SK-N-SH (cell line): Measurements from ENCODE around the gene IGFALS. TPM values are rescaled to one million over a fixed set of nuclear protein-coding genes. Genes with fewer than 3 reads are reported as not detected.

Experiments
- CTCF ChIA-PET: fragments of 300-600, 350-600 bp; formaldehyde crosslinking; extraction: SDS; loops from one replicate; lab custom pipeline; 2021; lab: Yijun Ruan, JAX
- POLR2A ChIA-PET: fragments of 350-600 bp; sonication (Branson Sonifier 250); formaldehyde crosslinking; extraction: SDS; loops from one replicate; lab custom pipeline; 2020; ENCODE audit warnings: antibody characterized with exemption, inconsistent platforms; lab: Yijun Ruan, JAX
- DNase-seq: peaks from one replicate; pipeline ENCODE4 v3.0.0; 2012
- H2AFZ ChIP-seq: fragments of 200-600 bp; sonication (generic); 2 replicates; pipeline ENCODE4 v1.8.1; 2016; ENCODE audit warnings: antibody characterized with exemption, mild to moderate bottlenecking, low read depth
- H3F3A ChIP-seq: fragments of 200-600 bp; sonication (generic); replicated peaks from 2 replicates; pipeline ENCODE3; 2016; ENCODE audit warnings: antibody characterized with exemption, mild to moderate bottlenecking; ENCODE audit not compliant: insufficient read depth
- H3K27ac ChIP-seq, 2 experiments: fragments of 200-500 bp in 1 of 2; fragments of 200-600 bp in 1 of 2; sonication (Bioruptor generic) in 1 of 2; sonication (generic), shearing (Covaris generic) in 1 of 2; 2 replicates each; pipeline versions ENCODE4 v1.5.1 to v1.6.1; 2014 to 2016; ENCODE audit warnings: low read depth in 2 of 2, inconsistent platforms in 1 of 2, low read length in 1 of 2, mild to moderate bottlenecking in 1 of 2, mixed read lengths in 1 of 2
- H3K27me3 ChIP-seq: fragments of 200-600 bp; sonication (generic), shearing (Covaris generic); 2 replicates; pipeline ENCODE4 v1.6.1; 2016; ENCODE audit warnings: mixed run types; ENCODE audit not compliant: insufficient read depth
- H3K36me3 ChIP-seq, 2 experiments: fragments of 200-500 bp in 1 of 2; fragments of 200-600 bp in 1 of 2; sonication (Bioruptor generic) in 1 of 2; sonication (generic) in 1 of 2; replicated peaks in 1 of 2; 2 replicates each; pipeline versions ENCODE3 to v1.5.1; 2014 to 2016; ENCODE audit warnings: low read length in 1 of 2, mild to moderate bottlenecking in 1 of 2; ENCODE audit not compliant: insufficient read depth in 2 of 2, control insufficient read depth in 1 of 2
- H3K4me1 ChIP-seq, 2 experiments: fragments of 200-500 bp in 1 of 2; fragments of 200-600 bp in 1 of 2; sonication (Bioruptor generic) in 1 of 2; sonication (generic), shearing (Covaris generic) in 1 of 2; 2 replicates each; pipeline versions ENCODE4 v1.5.1 to v1.6.1; 2014 to 2016; ENCODE audit warnings: low read depth in 1 of 2, low read length in 1 of 2, mixed run types in 1 of 2; ENCODE audit not compliant: insufficient read depth in 2 of 2, control insufficient read depth in 1 of 2
- H3K4me2 ChIP-seq: fragments of 200-600 bp; sonication (generic), shearing (Covaris generic); 2 replicates; pipeline ENCODE4 v1.6.1; 2017; ENCODE audit warnings: mixed run types
- H3K4me3 ChIP-seq, 2 experiments: fragments of 200-500 bp in 1 of 2; fragments of 200-600 bp in 1 of 2; sonication (Bioruptor generic) in 1 of 2; sonication (generic), shearing (Covaris generic) in 1 of 2; 2 replicates each; pipeline versions ENCODE4 v1.5.1 to v1.8.1; 2014 to 2016; ENCODE audit warnings: low read depth in 2 of 2, inconsistent platforms in 1 of 2, low read length in 1 of 2, mild to moderate bottlenecking in 1 of 2, mixed read lengths in 1 of 2, moderate library complexity in 1 of 2
- H3K79me2 ChIP-seq: fragments of 200-600 bp; sonication (generic); 2 replicates; pipeline ENCODE4 v1.8.1; 2017; ENCODE audit warnings: mild to moderate bottlenecking; ENCODE audit not compliant: insufficient read depth
- H3K9ac ChIP-seq: fragments of 200-600 bp; sonication (generic); 2 replicates; pipeline ENCODE4 v1.6.1; 2017; ENCODE audit warnings: mixed run types
- H3K9me2 ChIP-seq: fragments of 200-600 bp; sonication (generic); 2 replicates; pipeline ENCODE4 v1.6.1; 2017; ENCODE audit warnings: mixed run types
- H3K9me3 ChIP-seq: fragments of 200-600 bp; sonication (generic); 2 replicates; pipeline ENCODE4 v1.6.1; 2017; ENCODE audit warnings: mixed run types, mild to moderate bottlenecking, moderate library complexity
- H4K20me1 ChIP-seq: fragments of 200-600 bp; sonication (generic); 2 replicates; pipeline ENCODE4 v1.6.1; 2017; ENCODE audit warnings: mild to moderate bottlenecking, mixed run types; ENCODE audit not compliant: insufficient read depth
- CHD2 ChIP-seq: fragments of 150-350 bp; IDR thresholded peaks from 2 replicates; pipeline ENCODE4 v1.6.1; 2018; ENCODE audit warnings: low read length; ENCODE audit not compliant: partially characterized antibody
- ELF1 ChIP-seq: IDR thresholded peaks from 2 replicates; pipeline ENCODE4 v1.4.0; 2012
- GABPA ChIP-seq: IDR thresholded peaks from 2 replicates; pipeline ENCODE4 v1.4.0; 2012; ENCODE audit warnings: low read depth, mild to moderate bottlenecking
- JUND ChIP-seq: IDR thresholded peaks from 2 replicates; pipeline ENCODE4 v1.4.0; 2012
- MEF2A ChIP-seq: IDR thresholded peaks from 2 replicates; pipeline ENCODE4 v1.4.0; 2012; ENCODE audit warnings: low read depth, borderline replicate concordance
- NFIC ChIP-seq: IDR thresholded peaks from 2 replicates; pipeline ENCODE4 v1.4.0; 2012; ENCODE audit warnings: borderline replicate concordance
- NRF1 ChIP-seq: IDR thresholded peaks from 2 replicates; pipeline ENCODE4 v1.6.1; 2012; ENCODE audit warnings: low read depth, mild to moderate bottlenecking, low read length
- PBX3 ChIP-seq: IDR thresholded peaks from 2 replicates; pipeline ENCODE4; 2012
- POLR2AphosphoS5 ChIP-seq: IDR thresholded peaks from 2 replicates; pipeline ENCODE4 v1.6.1; 2012; ENCODE audit warnings: low read depth, low read length
- RAD21 ChIP-seq: IDR thresholded peaks from 2 replicates; pipeline ENCODE4 v1.6.1; 2012; ENCODE audit warnings: mild to moderate bottlenecking, low read length
- RCOR1 ChIP-seq: fragments of 150-350 bp; IDR thresholded peaks from 2 replicates; pipeline ENCODE4 v1.6.1; 2017; ENCODE audit warnings: antibody characterized with exemption, low read length
- RFX5 ChIP-seq: IDR thresholded peaks from 2 replicates; pipeline ENCODE4 v1.6.1; 2012; ENCODE audit warnings: mild to moderate bottlenecking, improper control_type of control experiment, low read length
- SIN3A ChIP-seq: IDR thresholded peaks from 2 replicates; pipeline ENCODE4 v1.6.1; 2012; ENCODE audit warnings: low read depth, mild to moderate bottlenecking, low read length, moderate library complexity, borderline replicate concordance
- SMC3 ChIP-seq: IDR thresholded peaks from 2 replicates; pipeline ENCODE4 v1.6.1; 2012; ENCODE audit warnings: low read depth, low read length, improper control_type of control experiment
- TAF1 ChIP-seq: IDR thresholded peaks from 2 replicates; pipeline ENCODE4 v1.6.1; 2012; ENCODE audit warnings: low read depth, mild to moderate bottlenecking, low read length, moderate library complexity, borderline replicate concordance
- TEAD4 ChIP-seq: IDR thresholded peaks from 2 replicates; pipeline ENCODE4 v1.4.0; 2012; ENCODE audit warnings: mild to moderate bottlenecking, borderline replicate concordance; ENCODE audit not compliant: insufficient read depth
- USF1 ChIP-seq: IDR thresholded peaks from 2 replicates; pipeline ENCODE4 v1.4.0; 2012; ENCODE audit warnings: low read depth, borderline replicate concordance
- YY1 ChIP-seq: IDR thresholded peaks from 2 replicates; pipeline ENCODE4 v1.4.0; 2012; ENCODE audit warnings: low read depth, mild to moderate bottlenecking
- ZBTB33 ChIP-seq: IDR thresholded peaks from 2 replicates; pipeline ENCODE4 v1.4.0; 2012; ENCODE audit warnings: low read depth, borderline replicate concordance
- WGBS: methylation state at CpG from one replicate; pipeline ENCODE4 v1.1.6; 2017; ENCODE audit warnings: low lambda C conversion rate; 5-methylcytosine and 5-hydroxymethylcytosine counted together
- polyA plus RNA-seq, 3 experiments: library from polyadenylated mRNA; depleted of rRNA; stranded (reverse); fragments of >200 nt; gene quantifications; 2 replicates each; pipeline ENCODE4 v1.2.3, GENCODE V29; 2012

The IGFALS gene
- polyA plus RNA-seq, 1 of the 3 experiments (the other 2 are of a cell fraction) = 0.02 TPM

- TF ChIP-seq TAF1 (no peak), NFIC (no peak), ELF1 (no peak)
These were observed 41.6 kb downstream of the IGFALS start (continued) for GRCh38 chr16:1751946-1752345.

GRCh38 chr16:1749152-1750117 is 44.1 kb downstream of the IGFALS start:
- Histone ChIP-seq H3K79me2 (no peaks in the 10 kb centered on the region), H3K4me2 (no peak overlapping the region), H3K36me3 (peaks cover 4 to 52% of the 10 kb centered on the region in 2 experiments), H3F3A (no peaks in the 10 kb centered on the region), H2AFZ (no peak overlapping the region), H3K4me3 (no peak overlapping the region), H3K27ac (no peak overlapping the region), H3K9me2 (no peaks in the 10 kb centered on the region), H3K27me3 (no peaks in the 10 kb centered on the region), H3K9me3 (no peaks in the 10 kb centered on the region), H3K9ac (no peak overlapping the region), H3K4me1 (no peaks in the 10 kb centered on the region), H4K20me1 (no peaks in the 10 kb centered on the region)
- TF ChIP-seq ELF1 (no peak), YY1 (no peak), CHD2 (no peak), NFIC (no peak), RFX5 (no peak), SIN3A (no peak), TEAD4 (no peak), MEF2A (no peak), RCOR1 (no peak), NRF1 (no peak), GABPA (no peak)
- WGBS = 93% methylated on average over 21 of the region's 29 CpGs
- ChIA-PET POLR2A (no interaction called here), CTCF (interaction anchor here (0.7 to 1.4 kb wide), 3 partner anchors 26 to 667 kb away, joined by 3 to 7 read pairs (median 6); partner anchors contain the start of gene MAPK8IP3)
- no peak for DNase-seq

- no peak overlapping the region for H2AFZ ChIP-seq
- H3K4me1 ChIP-seq = no peaks in the 10 kb centered on the region
- H3K9me3 ChIP-seq = no peaks in the 10 kb centered on the region
- TF ChIP-seq GABPA = no peak
- no peak for TF ChIP-seq MEF2A
- TF ChIP-seq JUND = no peak
- no peak for TF ChIP-seq SMC3
- no peak for TF ChIP-seq ZBTB33
- no peak for TF ChIP-seq POLR2AphosphoS5
- TF ChIP-seq NRF1 = no peak
- TF ChIP-seq RCOR1 = no peak
- TF ChIP-seq RAD21 = no peak
- no peak for TF ChIP-seq ELF1
- TF ChIP-seq USF1 = no peak
- TF ChIP-seq NFIC = no peak
- TF ChIP-seq PBX3 = no peak
- TF ChIP-seq, all 33 proteins: peak for 0
- Histone ChIP-seq H3K79me2 (no peaks in the 10 kb centered on the region), H4K20me1 (no peaks in the 10 kb centered on the region), H3K9me2 (no peaks in the 10 kb centered on the region), H3F3A (no peaks in the 10 kb centered on the region), H3K27me3 (no peaks in the 10 kb centered on the region), H3K27ac (no peak overlapping the region), H3K9ac (no peak overlapping the region), H3K36me3 (peaks cover 4 to 62% of the 10 kb centered on the region in 2 experiments), H3K4me3 (no peak overlapping the region), H3K4me2 (no peak overlapping the region)
- WGBS = 98% methylated on average over 7 of the region's 11 CpGs
- ChIA-PET POLR2A (no interaction called here), CTCF (interaction anchor here (1.2 kb wide), 1 partner anchor 24 kb away, joined by 4 read pairs; no protein-coding TSS in a partner anchor)
- DNase-seq = no peak
These were observed 45.6 kb downstream of the IGFALS start for GRCh38 chr16:1747934-1748333.
